SH-SY5Y (cell line): ENCODE measurements around the gene MANEA.

Experiments
- GATA2 ChIP-seq: IDR thresholded peaks from 2 replicates; pipeline ENCODE4 v1.6.1; 2011; ENCODE audit warnings: mild to moderate bottlenecking, low read depth, low read length
- GATA3 ChIP-seq: IDR thresholded peaks from 2 replicates; pipeline ENCODE4 v1.6.1; 2011; ENCODE audit warnings: low read depth, mild to moderate bottlenecking, low read length, moderate library complexity

Gene MANEA

DNA sequence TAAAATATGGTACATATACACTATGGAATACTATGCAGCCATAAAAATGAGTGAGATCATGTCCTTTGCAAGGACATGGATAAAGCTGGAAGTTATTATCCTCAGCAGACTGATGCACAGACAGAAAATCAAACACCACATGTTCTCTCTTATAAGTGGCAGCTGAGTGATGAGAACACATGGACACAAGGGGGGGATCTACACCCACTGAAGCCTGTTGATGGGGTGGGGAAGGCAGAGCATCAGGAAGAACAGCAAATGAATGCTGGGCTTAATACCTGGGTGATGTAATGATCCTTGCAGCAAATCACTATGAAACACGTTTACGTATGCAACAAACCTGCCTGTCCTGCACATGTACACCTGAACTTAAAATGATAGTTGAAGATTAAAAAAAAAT, 71.3 kb downstream of the MANEA start:
- TF ChIP-seq GATA3: no peak
- TF ChIP-seq GATA2: no peak

- TF ChIP-seq GATA2 (no peak), GATA3 (no peak)
These were observed 72.1 kb downstream of the MANEA start for GRCh38 chr6:95649451-95649850.

DNA sequence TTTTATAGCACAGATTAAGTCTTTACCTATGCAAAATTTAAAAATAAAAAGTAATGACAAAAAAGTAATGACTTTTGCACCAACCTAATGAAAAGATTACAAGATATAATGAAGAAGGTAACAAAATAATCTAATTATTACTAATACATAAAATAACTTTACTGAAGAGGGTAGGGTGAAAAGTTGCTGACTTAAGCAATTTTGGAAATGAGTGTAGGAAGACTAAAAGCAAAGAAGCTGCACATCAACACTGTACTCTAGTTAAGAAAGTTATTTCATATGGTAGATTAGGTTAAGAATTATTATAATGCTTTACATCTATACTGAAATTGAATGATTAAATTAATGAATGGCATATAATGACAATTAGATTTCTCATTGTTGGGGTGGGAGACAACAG, 76.8 kb downstream of the MANEA start:
- TF ChIP-seq GATA2 (no peak), GATA3 (no peak)

GRCh38 chr6:95658886-95659285, 81.6 kb downstream of the MANEA start:
- TF ChIP-seq GATA3: no peak
- TF ChIP-seq GATA2: no peak
